NOMO-1 treated with dmso at 0.1 percent for 144 hours (cell line): ENCODE results near the gene CHCHD10.
A peak's percentile ranks its signal among the peaks of the same experiment; 100 is the strongest.

Experiments used
- DNase-seq: peaks from one replicate; lab custom pipeline; 2025; ENCODE audit not compliant: unreplicated experiment; lab: John Stamatoyannopoulos, UW

Gene CHCHD10

DNA sequence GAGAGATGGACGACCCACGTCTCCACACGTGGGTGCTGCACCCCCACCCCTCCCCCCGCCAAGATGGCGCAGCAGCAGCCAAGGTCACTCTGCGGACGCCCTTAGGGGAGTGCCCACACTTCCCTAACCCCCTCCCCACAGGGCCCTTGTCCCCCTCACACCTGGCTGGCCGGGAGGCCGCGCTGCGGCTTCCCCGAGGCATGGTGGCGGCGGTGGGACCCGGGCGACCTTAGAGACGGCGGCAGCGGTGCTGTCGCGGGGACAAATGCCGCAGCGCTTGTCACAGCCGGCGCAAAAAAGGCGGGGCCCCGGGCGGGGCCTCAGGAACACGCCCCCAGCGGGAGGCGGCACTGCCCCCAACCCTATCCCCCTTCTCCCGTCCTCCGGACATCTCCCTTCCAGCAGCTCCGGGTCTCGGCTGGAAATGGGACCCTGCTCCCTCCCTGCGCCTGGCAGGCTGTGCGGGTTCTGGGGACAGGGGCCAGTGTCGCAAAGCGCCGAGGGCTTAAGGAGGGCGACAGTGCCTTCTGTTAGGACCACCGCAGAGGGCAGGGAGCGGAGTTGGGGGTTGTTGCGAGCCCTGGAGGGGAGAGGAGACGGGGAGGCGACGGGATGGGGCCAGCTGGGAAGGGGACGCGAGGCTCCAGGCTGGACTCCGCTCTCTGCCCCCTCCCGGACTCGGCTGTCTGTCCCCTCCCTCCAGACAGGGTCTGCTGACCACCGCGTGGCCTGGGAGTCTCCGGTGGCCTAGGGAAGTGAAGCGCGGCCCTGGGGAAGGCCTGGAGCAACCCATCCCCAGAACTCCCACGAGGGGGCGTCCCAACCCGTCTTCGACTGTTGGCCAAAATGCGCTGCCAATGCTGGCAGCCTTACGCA lies at the start of gene CHCHD10:
TSS of gene CHCHD10 (minus strand) at position 300 of the 876 bp plus-strand sequence. CDS start at position 202, 98 bp downstream.
- DNase-seq, result peak; percentile 71

GRCh38 chr22:23817146-23817545 lies 49.4 kb upstream of the CHCHD10 start:
- DNase-seq, result no peak

GRCh38 chr22:23816156-23816976 lies 48.6 kb upstream of the CHCHD10 start:
- no peak for DNase-seq

GRCh38 chr22:23815541-23816155 lies 47.9 kb upstream of the CHCHD10 start:
- DNase-seq, result no peak

DNA sequence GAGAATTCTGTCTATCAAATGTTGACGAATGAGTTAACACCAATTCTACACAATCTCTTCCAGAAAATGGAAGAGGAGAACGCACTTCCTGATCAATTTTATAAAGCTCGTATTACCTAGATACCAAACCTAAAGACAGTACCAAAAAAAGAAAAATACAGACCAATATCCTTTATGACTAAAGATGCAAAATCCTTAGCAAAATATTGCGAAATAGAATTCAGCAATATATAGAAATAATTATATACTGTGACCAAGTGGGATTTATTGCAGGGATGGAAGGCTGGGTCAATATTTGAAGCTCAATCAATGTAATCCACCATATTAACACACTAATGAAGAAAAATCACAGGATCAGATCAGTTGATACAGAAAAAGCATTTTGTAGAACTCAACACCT lies 44.6 kb upstream of the CHCHD10 start:
- no peak for DNase-seq

DNA sequence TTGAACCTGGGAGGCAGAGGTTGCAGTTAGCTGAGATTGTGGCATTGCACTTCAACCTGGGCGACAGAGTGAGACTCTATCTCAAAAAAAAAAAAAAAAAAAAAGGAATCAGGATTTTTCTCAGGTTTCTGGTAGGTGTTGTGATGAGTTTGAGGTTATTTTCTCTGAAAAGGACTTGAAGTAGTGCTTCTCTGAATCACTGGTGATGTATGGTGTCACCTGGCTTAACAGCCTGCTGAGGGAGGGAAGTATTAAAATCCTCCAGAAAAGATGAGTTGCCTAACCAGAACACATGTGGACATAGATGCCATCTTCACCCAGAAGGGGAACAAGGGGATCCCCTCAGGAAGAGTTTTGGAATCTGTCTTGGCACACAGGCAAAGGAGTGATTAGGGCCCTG lies 39.1 kb upstream of the CHCHD10 start:
- DNase-seq, result no peak

- no peak for DNase-seq
Observed at GRCh38 chr22:23804781-23805291, 37.1 kb upstream of the CHCHD10 start.

- no peak for DNase-seq
Observed at GRCh38 chr22:23803001-23803819, 35.4 kb upstream of the CHCHD10 start.

GRCh38 chr22:23801886-23802377 lies 34.2 kb upstream of the CHCHD10 start:
- DNase-seq, result no peak

- no peak for DNase-seq
Observed at GRCh38 chr22:23801238-23801821, 33.6 kb upstream of the CHCHD10 start.

GRCh38 chr22:23800297-23801237 lies 32.8 kb upstream of the CHCHD10 start:
- no peak for DNase-seq

GRCh38 chr22:23796461-23796860 lies 28.7 kb upstream of the CHCHD10 start:
- DNase-seq, result no peak

DNA sequence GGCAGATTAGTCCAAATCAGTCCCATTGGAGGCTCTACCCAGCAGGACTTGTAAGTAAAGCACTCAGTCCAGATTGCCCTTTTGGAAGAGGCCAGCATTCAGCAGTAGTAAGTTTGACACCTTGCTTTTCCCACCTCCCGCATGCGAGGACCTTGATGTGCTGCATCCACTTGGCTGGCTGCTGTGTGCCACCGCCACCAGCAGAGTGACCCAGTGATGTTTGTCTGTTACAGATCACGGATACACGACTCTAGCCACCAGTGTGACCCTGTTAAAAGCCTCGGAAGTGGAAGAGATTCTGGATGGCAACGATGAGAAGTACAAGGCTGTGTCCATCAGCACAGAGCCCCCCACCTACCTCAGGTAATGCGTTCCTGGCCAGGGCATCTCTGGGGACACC lies 25.6 kb upstream of the CHCHD10 start:
- no peak for DNase-seq

- DNase-seq, result no peak
Observed at GRCh38 chr22:23791738-23792645, 24.2 kb upstream of the CHCHD10 start.

- DNase-seq, result no peak
Observed at GRCh38 chr22:23790819-23791737, 23.3 kb upstream of the CHCHD10 start.

DNA sequence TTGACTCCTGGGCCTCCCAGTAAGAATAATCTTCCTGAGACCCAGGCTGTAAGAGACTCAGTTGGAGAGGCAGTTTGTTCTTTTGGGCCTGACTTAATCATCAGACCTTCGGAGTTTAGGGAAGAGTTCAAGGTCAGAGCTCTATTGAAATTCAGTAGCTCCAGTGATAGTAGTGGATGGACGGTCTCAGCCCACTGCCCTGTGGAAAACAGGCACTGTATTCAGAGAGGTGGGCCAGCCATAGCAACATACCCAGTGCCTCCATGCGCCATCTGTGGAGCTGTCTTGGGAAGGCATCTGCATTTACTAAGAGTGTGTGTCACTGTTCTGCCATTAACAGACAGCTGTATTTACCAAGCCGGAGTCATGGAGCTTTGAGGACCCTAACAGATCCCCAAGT lies 21.9 kb upstream of the CHCHD10 start:
- no peak for DNase-seq

DNA sequence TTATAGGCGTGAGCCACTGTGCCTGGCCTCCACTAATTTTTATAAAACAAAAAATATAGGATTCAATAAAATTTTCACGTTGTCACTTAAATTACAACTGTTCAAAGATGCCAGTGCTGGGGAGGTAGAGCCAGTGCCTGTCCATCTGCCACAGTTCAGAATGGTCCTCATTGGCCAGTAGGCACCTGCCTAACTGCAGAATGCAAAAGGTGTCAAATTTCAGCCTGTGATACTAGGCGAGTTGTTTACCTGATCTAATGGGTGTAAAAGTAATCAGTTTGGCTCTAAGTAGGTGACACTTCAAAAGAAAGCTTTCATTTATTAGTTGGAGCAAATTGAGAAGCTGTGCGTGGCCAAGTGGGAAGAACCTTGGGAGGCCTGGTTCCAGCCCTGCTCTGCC lies 21.3 kb upstream of the CHCHD10 start:
- no peak for DNase-seq
